Activated CD4-positive, alpha-beta T cell treated with anti-CD3 and anti-CD28 coated beads, Interleukin-2, amount 50 U/mL, for 24 hours (primary cell): ENCODE measurements around the gene MYCBP.

Experiments
- DNase-seq, 2 donors: peaks; one replicate each; pipeline ENCODE4 v3.0.0-alpha.2; 2020; ENCODE audit warnings: low read depth in 1 of 2, low spot score in 1 of 2

Gene MYCBP

GRCh38 chr1:38826262-38826661 lies 46.9 kb downstream of the MYCBP start:
- no peak for DNase-seq

- DNase-seq = no peak
Measured at GRCh38 chr1:38820860-38821259, 52.3 kb downstream of the MYCBP start.

GRCh38 chr1:38819516-38819915 lies 53.6 kb downstream of the MYCBP start:
- no peak for DNase-seq

- no peak for DNase-seq
Measured at GRCh38 chr1:38819040-38819439, 54.1 kb downstream of the MYCBP start.

GRCh38 chr1:38818175-38818976 lies 54.8 kb downstream of the MYCBP start:
- peak; percentile 13 to 28 for DNase-seq

GRCh38 chr1:38817267-38818174 lies 55.6 kb downstream of the MYCBP start:
- DNase-seq = no peak

- peak in 1 of 2 donors; percentile 2 for DNase-seq
Measured at GRCh38 chr1:38815903-38816627, 57.1 kb downstream of the MYCBP start.

GRCh38 chr1:38814984-38815464 lies 58.1 kb downstream of the MYCBP start:
- DNase-seq = no peak

- DNase-seq = no peak
Measured at GRCh38 chr1:38814444-38814983, 58.6 kb downstream of the MYCBP start.

- no peak for DNase-seq
Measured at GRCh38 chr1:38812981-38813380, 60.2 kb downstream of the MYCBP start.
